Natural killer cell (primary cell): ENCODE measurements around the gene CFAP54. TPM values are rescaled to one million over a fixed set of nuclear protein-coding genes. Genes with fewer than 3 reads are reported as not detected.
"Not testable (repeated sequence)": the region's sequence is repeated elsewhere in the genome, so short reads cannot be mapped to it uniquely, and the experiment has no call there.

Source experiments
- ATAC-seq, 3 donors: fragments of 150-1000 bp in 2 of 3; fragments of 200-7000 bp in 1 of 3; cut with Tn5 transposase; 1 replicate in 1 of 3; 2 replicates in 2 of 3; pipeline ENCODE4 v1.10.0; 2021; ENCODE audit warnings: mild to moderate bottlenecking in 2 of 3, moderate library complexity in 2 of 3
- DNase-seq, 2 donors: peaks; one replicate each; pipeline versions ENCODE4 v3.0.0 to v3.0.0-alpha.2; 2013 to 2021; ENCODE audit warnings: mixed read lengths in 1 of 2
- H3K27ac ChIP-seq: one replicate; pipeline ENCODE4 v1.5.1; 2013; ENCODE audit warnings: mild to moderate bottlenecking, low read length
- H3K27me3 ChIP-seq: one replicate; pipeline ENCODE4 v1.6.1; 2013; ENCODE audit warnings: low read length; ENCODE audit not compliant: control insufficient read depth, insufficient read depth
- H3K36me3 ChIP-seq: one replicate; pipeline ENCODE4 v1.6.1; 2013; ENCODE audit warnings: low read length; ENCODE audit not compliant: control insufficient read depth, insufficient read depth
- H3K4me1 ChIP-seq: one replicate; pipeline ENCODE4 v1.6.1; 2013; ENCODE audit warnings: low read length; ENCODE audit not compliant: control insufficient read depth, insufficient read depth
- H3K4me3 ChIP-seq: one replicate; pipeline ENCODE4 v1.5.1; 2013; ENCODE audit warnings: low read length
- H3K9me3 ChIP-seq: one replicate; pipeline ENCODE4 v1.6.1; 2013; ENCODE audit warnings: low read length; ENCODE audit not compliant: control insufficient read depth, insufficient read depth
- H3K27ac Mint-ChIP-seq, 2 donors: one replicate each; pipeline ENCODE4 v1.8.0; 2022; ENCODE audit warnings: mild to moderate bottlenecking in 2 of 2, mixed read lengths in 2 of 2, moderate library complexity in 1 of 2
- H3K27me3 Mint-ChIP-seq, 2 donors: one replicate each; pipeline ENCODE4 v1.8.0; 2022; ENCODE audit warnings: low read depth in 2 of 2, mixed read lengths in 2 of 2
- H3K36me3 Mint-ChIP-seq: one replicate; pipeline ENCODE4 v1.8.0; 2022; ENCODE audit warnings: mixed read lengths
- H3K4me1 Mint-ChIP-seq, 2 donors: one replicate each; pipeline ENCODE4 v1.8.0; 2022; ENCODE audit warnings: mixed read lengths in 2 of 2
- H3K4me3 Mint-ChIP-seq: one replicate; pipeline ENCODE4 v1.8.0; 2022; ENCODE audit warnings: mild to moderate bottlenecking, moderate library complexity, mixed read lengths
- H3K9me3 Mint-ChIP-seq, 2 donors: one replicate each; pipeline ENCODE4 v1.8.0; 2022; ENCODE audit warnings: mixed read lengths in 2 of 2
- CTCF ChIP-seq: fragments of 200-600 bp; IDR thresholded peaks from one replicate; pipeline ENCODE4 v1.8.0; 2022; ENCODE audit warnings: antibody characterized with exemption
- WGBS: methylation state at CpG from one replicate; pipeline ENCODE4 v1.1.7; 2013; ENCODE audit warnings: missing lambda C conversion rate; ENCODE audit not compliant: insufficient coverage; 5-methylcytosine and 5-hydroxymethylcytosine counted together
- intact Hi-C: fragments of 100-400 bp; cut with micrococcal nuclease; formaldehyde crosslinking; loops from one replicate; pipeline ENCODE4 v1.14.2; 2022
- total RNA-seq, 4 donors: library from RNA; stranded (reverse); fragments of 120-200 nt in 1 of 4; gene quantifications; one replicate each; pipeline versions ENCODE4 v1.2.3 to v1.2.4, GENCODE V29; 2013 to 2022

CFAP54 gene
- total RNA-seq, 3 donors from 2014 or later (not counting 1 experiment from before 2014, with no cell fraction given), result 0.56 to 1.5 (median 1.2) TPM

DNA sequence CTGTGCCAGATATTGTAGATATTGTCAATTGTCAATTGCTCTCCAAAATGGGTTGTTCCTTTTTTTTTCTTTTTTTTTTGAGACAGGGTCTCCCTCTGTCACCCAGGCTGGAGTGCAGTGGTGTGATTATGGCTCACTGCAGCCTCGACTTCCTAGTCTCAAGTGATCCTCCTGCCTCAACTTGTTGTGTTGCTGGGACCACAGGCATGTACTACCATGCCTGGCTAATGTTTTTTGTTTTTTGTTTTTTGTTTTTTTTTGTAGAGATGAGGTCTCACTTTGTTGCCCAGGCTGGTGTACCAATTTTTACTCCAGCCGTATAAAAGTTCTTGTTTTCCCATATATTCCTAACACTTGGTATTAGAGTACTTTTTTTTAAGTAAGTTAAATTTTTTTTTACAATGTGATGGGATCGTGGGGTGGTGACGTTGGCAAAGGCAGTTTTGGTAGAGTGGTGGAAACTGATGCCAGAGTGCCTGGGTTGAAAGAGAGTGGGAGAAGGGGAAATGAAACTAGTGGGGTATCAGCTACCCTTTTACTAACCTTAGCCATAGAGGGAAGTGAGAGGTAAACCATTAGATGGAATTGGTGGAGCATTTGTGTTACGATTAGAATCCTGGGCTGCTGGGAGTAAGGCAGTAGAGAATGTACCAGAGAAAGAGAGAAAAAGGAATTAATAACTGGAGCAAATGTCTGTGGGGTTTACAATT, 33.0 kb upstream of the CFAP54 start:
- no peak for TF ChIP-seq CTCF
- H3K9me3 ChIP-seq, result no peaks in the 10 kb centered on the region
- H3K36me3 ChIP-seq, result no peaks in the 10 kb centered on the region
- Mint-ChIP-seq H3K4me1 (peaks cover 6 to 7% of the 10 kb centered on the region in 2 donors), H3K27ac (no peak overlapping the region), H3K9me3 (no peaks in the 10 kb centered on the region), H3K4me3 (no peak overlapping the region), H3K36me3 (no peaks in the 10 kb centered on the region), H3K27me3 (no peaks in the 10 kb centered on the region)
- no peak overlapping the region for H3K27ac ChIP-seq
- ATAC-seq, result no peak
- intact Hi-C loops, result no loop called here
- 67% methylated on average over 4 of the region's 5 CpGs for WGBS
- no peak overlapping the region for H3K4me3 ChIP-seq
- peaks cover 6% of the 10 kb centered on the region for H3K4me1 ChIP-seq
- no peaks in the 10 kb centered on the region for H3K27me3 ChIP-seq
- no peak for DNase-seq

- WGBS, result 95% methylated on average over 4 of the region's 4 CpGs
- Histone ChIP-seq H3K27ac (no peak overlapping the region), H3K9me3 (no peaks in the 10 kb centered on the region), H3K4me3 (no peak overlapping the region), H3K27me3 (no peaks in the 10 kb centered on the region), H3K4me1 (peaks cover 6% of the 10 kb centered on the region), H3K36me3 (no peaks in the 10 kb centered on the region)
- H3K27ac Mint-ChIP-seq, result no peak overlapping the region
- TF ChIP-seq CTCF, result no peak
- no peak overlapping the region for H3K4me3 Mint-ChIP-seq
- no peak for ATAC-seq
- DNase-seq, result no peak
- H3K4me1 Mint-ChIP-seq, result peaks cover 6 to 7% of the 10 kb centered on the region in 2 donors
- no peaks in the 10 kb centered on the region for H3K36me3 Mint-ChIP-seq
- intact Hi-C loops, result no loop called here
- H3K27me3 Mint-ChIP-seq, result no peaks in the 10 kb centered on the region
- H3K9me3 Mint-ChIP-seq, result no peaks in the 10 kb centered on the region
These were observed 32.0 kb upstream of the CFAP54 start for GRCh38 chr12:96457191-96457930.

DNA sequence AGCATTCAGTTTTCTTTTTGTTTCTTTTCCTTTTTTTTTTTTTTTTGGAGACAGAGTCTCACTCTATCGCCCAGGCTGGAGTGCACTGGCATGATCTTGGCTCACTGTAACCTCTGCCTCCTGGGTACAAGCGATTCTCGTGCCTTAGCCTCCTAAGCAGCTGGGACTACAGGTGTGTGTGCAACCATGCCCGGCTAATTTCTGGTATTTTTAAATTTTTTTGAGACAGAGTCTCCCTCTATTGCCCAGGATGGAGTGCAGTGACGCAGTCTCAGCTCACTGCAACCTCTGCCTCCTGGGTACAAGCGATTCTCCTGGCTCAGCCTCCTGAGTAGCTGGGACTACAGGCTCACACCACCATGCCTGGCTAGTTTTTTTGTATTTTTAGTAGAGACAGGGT, 30.1 kb upstream of the CFAP54 start:
- not testable (repeated sequence) for DNase-seq

GRCh38 chr12:96462571-96463280, 26.7 kb upstream of the CFAP54 start:
- TF ChIP-seq CTCF, result no peak
- H3K27me3 ChIP-seq, result no peaks in the 10 kb centered on the region
- H3K4me1 ChIP-seq, result no peaks in the 10 kb centered on the region
- Mint-ChIP-seq H3K9me3 (no peaks in the 10 kb centered on the region), H3K27ac (no peak overlapping the region), H3K4me3 (no peak overlapping the region), H3K4me1 (peaks cover 0 to under 1% of the 10 kb centered on the region in 2 donors), H3K27me3 (no peaks in the 10 kb centered on the region), H3K36me3 (no peaks in the 10 kb centered on the region)
- no peak overlapping the region for H3K4me3 ChIP-seq
- H3K27ac ChIP-seq, result no peak overlapping the region
- no peak for DNase-seq
- no peak for ATAC-seq
- intact Hi-C loops, result no loop called here
- H3K9me3 ChIP-seq, result no peaks in the 10 kb centered on the region
- H3K36me3 ChIP-seq, result no peaks in the 10 kb centered on the region
- 94% methylated on average over 7 of the region's 7 CpGs for WGBS

More for the DNA sequence above, 30.1 kb upstream of the CFAP54 start:
- H3K4me3 ChIP-seq, H3K4me3 Mint-ChIP-seq, H3K27ac Mint-ChIP-seq, ATAC-seq, H3K4me1 ChIP-seq, H3K36me3 ChIP-seq, H3K4me1 Mint-ChIP-seq, H3K27me3 Mint-ChIP-seq, H3K9me3 ChIP-seq, H3K27ac ChIP-seq, H3K9me3 Mint-ChIP-seq, H3K27me3 ChIP-seq, H3K36me3 Mint-ChIP-seq, intact Hi-C loops: not testable (repeated sequence)
- 81% methylated on average over 6 of the region's 6 CpGs for WGBS
